A549 (cell line): ENCODE results near the gene LGALS1.

Experiments used
- CEBPB ChIP-seq, 2 experiments: fragments of >200 bp in 1 of 2; sonication (Bioruptor Twin) in 1 of 2; formaldehyde crosslinking in 1 of 2; IDR thresholded peaks; 2 replicates each; pipeline ENCODE4 v1.6.1; 2012 to 2016
- E2F6 ChIP-seq: IDR thresholded peaks from 2 replicates; pipeline ENCODE4 v1.6.1; 2012; ENCODE audit warnings: low read depth, borderline replicate concordance
- ELK1 ChIP-seq: fragments of 150-350 bp; IDR thresholded peaks from 2 replicates; pipeline ENCODE4 v1.6.1; 2014; ENCODE audit warnings: low read depth, mild to moderate bottlenecking, low read length
- EP300 ChIP-seq, 2 experiments: fragments of >200 bp; sonication (Bioruptor Twin); formaldehyde crosslinking; IDR thresholded peaks; 2 replicates in 1 of 2; 3 replicates in 1 of 2; pipeline ENCODE4 v1.6.1; 2016 to 2017
- ESRRA ChIP-seq: fragments of 150-350 bp; IDR thresholded peaks from 2 replicates; pipeline ENCODE4 v1.6.1; 2014; ENCODE audit warnings: mild to moderate bottlenecking, low read length, borderline replicate concordance
- FOSB ChIP-seq: fragments of 250-450 bp; sonication (Bioruptor Pico); IDR thresholded peaks from 2 replicates; pipeline ENCODE4 v1.5.0; 2020; ENCODE audit warnings: mild to moderate bottlenecking, moderate library complexity
- JUN ChIP-seq, 2 experiments: fragments of >200 bp; sonication (Bioruptor Twin); formaldehyde crosslinking; IDR thresholded peaks; 2 replicates in 1 of 2; 3 replicates in 1 of 2; pipeline ENCODE4 v1.6.1; 2016 to 2017
- MAZ ChIP-seq: fragments of 150-350 bp; IDR thresholded peaks from 2 replicates; pipeline ENCODE4 v1.6.1; 2014; ENCODE audit warnings: antibody characterized with exemption, low read depth, low read length, borderline replicate concordance
- MYC ChIP-seq: IDR thresholded peaks from 2 replicates; pipeline ENCODE4 v1.6.1; 2012; ENCODE audit warnings: mild to moderate bottlenecking, inconsistent platforms, low read length, improper control_type of control experiment, borderline replicate concordance
- ZFP36 ChIP-seq: fragments of 450-650 bp; IDR thresholded peaks from 2 replicates; pipeline ENCODE4 v1.6.1; 2014; ENCODE audit warnings: borderline replicate concordance; ENCODE audit not compliant: partially characterized antibody
- ZNF302 ChIP-seq: fragments of 250-450 bp; sonication (Bioruptor Pico); IDR thresholded peaks from 2 replicates; pipeline ENCODE4 v1.9.0; 2021; ENCODE audit warnings: inconsistent platforms, mild to moderate bottlenecking, moderate library complexity
- TF ChIP-seq, protein P1 (sequence below): fragments of >200 bp; sonication (Bioruptor Twin); formaldehyde crosslinking; IDR thresholded peaks from 3 replicates; pipeline ENCODE4 v1.5.1; 2016
- TF ChIP-seq, protein P2 (sequence below): fragments of 200-600 bp; sonication (generic); IDR thresholded peaks from 2 replicates; pipeline ENCODE4 v1.6.1; 2016; ENCODE audit warnings: antibody characterized with exemption, mild to moderate bottlenecking, moderate library complexity

- TF ChIP-seq ZFP36, result no peak
- TF ChIP-seq, protein P1, sequence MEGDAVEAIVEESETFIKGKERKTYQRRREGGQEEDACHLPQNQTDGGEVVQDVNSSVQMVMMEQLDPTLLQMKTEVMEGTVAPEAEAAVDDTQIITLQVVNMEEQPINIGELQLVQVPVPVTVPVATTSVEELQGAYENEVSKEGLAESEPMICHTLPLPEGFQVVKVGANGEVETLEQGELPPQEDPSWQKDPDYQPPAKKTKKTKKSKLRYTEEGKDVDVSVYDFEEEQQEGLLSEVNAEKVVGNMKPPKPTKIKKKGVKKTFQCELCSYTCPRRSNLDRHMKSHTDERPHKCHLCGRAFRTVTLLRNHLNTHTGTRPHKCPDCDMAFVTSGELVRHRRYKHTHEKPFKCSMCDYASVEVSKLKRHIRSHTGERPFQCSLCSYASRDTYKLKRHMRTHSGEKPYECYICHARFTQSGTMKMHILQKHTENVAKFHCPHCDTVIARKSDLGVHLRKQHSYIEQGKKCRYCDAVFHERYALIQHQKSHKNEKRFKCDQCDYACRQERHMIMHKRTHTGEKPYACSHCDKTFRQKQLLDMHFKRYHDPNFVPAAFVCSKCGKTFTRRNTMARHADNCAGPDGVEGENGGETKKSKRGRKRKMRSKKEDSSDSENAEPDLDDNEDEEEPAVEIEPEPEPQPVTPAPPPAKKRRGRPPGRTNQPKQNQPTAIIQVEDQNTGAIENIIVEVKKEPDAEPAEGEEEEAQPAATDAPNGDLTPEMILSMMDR, result no peak
- TF ChIP-seq, protein P2, sequence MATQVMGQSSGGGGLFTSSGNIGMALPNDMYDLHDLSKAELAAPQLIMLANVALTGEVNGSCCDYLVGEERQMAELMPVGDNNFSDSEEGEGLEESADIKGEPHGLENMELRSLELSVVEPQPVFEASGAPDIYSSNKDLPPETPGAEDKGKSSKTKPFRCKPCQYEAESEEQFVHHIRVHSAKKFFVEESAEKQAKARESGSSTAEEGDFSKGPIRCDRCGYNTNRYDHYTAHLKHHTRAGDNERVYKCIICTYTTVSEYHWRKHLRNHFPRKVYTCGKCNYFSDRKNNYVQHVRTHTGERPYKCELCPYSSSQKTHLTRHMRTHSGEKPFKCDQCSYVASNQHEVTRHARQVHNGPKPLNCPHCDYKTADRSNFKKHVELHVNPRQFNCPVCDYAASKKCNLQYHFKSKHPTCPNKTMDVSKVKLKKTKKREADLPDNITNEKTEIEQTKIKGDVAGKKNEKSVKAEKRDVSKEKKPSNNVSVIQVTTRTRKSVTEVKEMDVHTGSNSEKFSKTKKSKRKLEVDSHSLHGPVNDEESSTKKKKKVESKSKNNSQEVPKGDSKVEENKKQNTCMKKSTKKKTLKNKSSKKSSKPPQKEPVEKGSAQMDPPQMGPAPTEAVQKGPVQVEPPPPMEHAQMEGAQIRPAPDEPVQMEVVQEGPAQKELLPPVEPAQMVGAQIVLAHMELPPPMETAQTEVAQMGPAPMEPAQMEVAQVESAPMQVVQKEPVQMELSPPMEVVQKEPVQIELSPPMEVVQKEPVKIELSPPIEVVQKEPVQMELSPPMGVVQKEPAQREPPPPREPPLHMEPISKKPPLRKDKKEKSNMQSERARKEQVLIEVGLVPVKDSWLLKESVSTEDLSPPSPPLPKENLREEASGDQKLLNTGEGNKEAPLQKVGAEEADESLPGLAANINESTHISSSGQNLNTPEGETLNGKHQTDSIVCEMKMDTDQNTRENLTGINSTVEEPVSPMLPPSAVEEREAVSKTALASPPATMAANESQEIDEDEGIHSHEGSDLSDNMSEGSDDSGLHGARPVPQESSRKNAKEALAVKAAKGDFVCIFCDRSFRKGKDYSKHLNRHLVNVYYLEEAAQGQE, result no peak
- no peak for TF ChIP-seq JUN (IDR thresholded peaks at IDR 0.05)
- TF ChIP-seq MAZ, result no peak
- TF ChIP-seq FOSB (CRISPR knock-in tag), result no peak
- no peak for TF ChIP-seq CEBPB (IDR thresholded peaks at IDR 0.05)
- TF ChIP-seq EP300 (IDR thresholded peaks at IDR 0.05), result no peak
- TF ChIP-seq ESRRA, result no peak
- no peak for TF ChIP-seq ZNF302 (CRISPR knock-in tag)
- TF ChIP-seq E2F6, result no peak
- TF ChIP-seq MYC, result no peak
- TF ChIP-seq ELK1, result no peak
These were observed 28.5 kb downstream of the LGALS1 start for GRCh38 chr22:37703906-37704305.
